A673 (cell line): ENCODE measurements around the gene KCNH8. TPM values are rescaled to one million over a fixed set of nuclear protein-coding genes. Genes with fewer than 3 reads are reported as not detected.

Experiments
- BruUV-seq: library from RNA; stranded (reverse); fragments of 400-500 nt; replicated peaks from 2 replicates; lab custom pipeline; 2021; lab: Mats Ljungman, UMichigan
- CTCF ChIA-PET: fragments of 300-600 bp; sonication (Branson Sonifier 250); formaldehyde crosslinking; loops from one replicate; lab custom pipeline; 2022; ENCODE audit warnings: antibody characterized with exemption; lab: Charles Lee
- POLR2A ChIA-PET: fragments of 300-600 bp; sonication (Branson Sonifier 250); formaldehyde crosslinking; loops from one replicate; lab custom pipeline; 2022; ENCODE audit warnings: antibody characterized with exemption; ENCODE audit not compliant: low non-redundant PET; lab: Charles Lee
- DNase-seq: peaks from one replicate; pipeline ENCODE4 v3.0.0-alpha.2; 2015; ENCODE audit warnings: low spot score
- H3K27ac ChIP-seq: fragments of 200-600 bp; sonication (generic); 2 replicates; pipeline ENCODE4 v1.5.1; 2016; ENCODE audit warnings: mixed run types, low read depth, mild to moderate bottlenecking, mixed read lengths, antibody characterized with exemption, low read length; ENCODE audit not compliant: poor library complexity, severe bottlenecking
- H3K27me3 ChIP-seq: fragments of 200-600 bp; sonication (generic); replicated peaks from 2 replicates; pipeline ENCODE4 v1.6.1; 2017; ENCODE audit warnings: mixed run types, low read depth, mild to moderate bottlenecking, mixed read lengths, antibody characterized with exemption, low read length; ENCODE audit not compliant: insufficient read depth, poor library complexity
- H3K36me3 ChIP-seq: fragments of 200-600 bp; sonication (generic); 2 replicates; pipeline ENCODE4 v1.6.1; 2016; ENCODE audit warnings: mixed run types, mild to moderate bottlenecking, mixed read lengths, antibody characterized with exemption, low read length; ENCODE audit not compliant: insufficient read depth, poor library complexity, severe bottlenecking
- H3K4me1 ChIP-seq: fragments of 200-600 bp; sonication (generic); 2 replicates; pipeline ENCODE4 v1.6.1; 2017; ENCODE audit warnings: mixed run types, mild to moderate bottlenecking, mixed read lengths, antibody characterized with exemption, low read length; ENCODE audit not compliant: insufficient read depth, poor library complexity, severe bottlenecking
- H3K4me3 ChIP-seq: fragments of 200-600 bp; sonication (generic); 2 replicates; pipeline ENCODE4 v1.5.1; 2016; ENCODE audit warnings: low read depth, mixed run types, mild to moderate bottlenecking, mixed read lengths, low read length; ENCODE audit not compliant: poor library complexity, severe bottlenecking
- H3K9me3 ChIP-seq: fragments of 200-600 bp; sonication (generic); 2 replicates; pipeline ENCODE4 v1.6.1; 2016; ENCODE audit warnings: mixed run types, low read depth, mild to moderate bottlenecking, mixed read lengths, antibody characterized with exemption, low read length; ENCODE audit not compliant: poor library complexity, severe bottlenecking
- CTCF ChIP-seq: fragments of 300-800, 200-600 bp; sonication (generic); conservative IDR thresholded peaks from 2 replicates; pipeline ENCODE4 v1.5.1; 2017; ENCODE audit warnings: low read depth, mild to moderate bottlenecking, antibody characterized with exemption, low read length, moderate library complexity, mixed read lengths
- EZH2 ChIP-seq: fragments of 200-600 bp; sonication (generic); IDR thresholded peaks from 2 replicates; pipeline ENCODE4 v1.6.1; 2017; ENCODE audit warnings: borderline replicate concordance, low read depth, mild to moderate bottlenecking, mixed read lengths, antibody characterized with exemption, low read length; ENCODE audit not compliant: poor library complexity, severe bottlenecking
- intact Hi-C: fragments of 100-400 bp; cut with micrococcal nuclease; formaldehyde crosslinking; loops from one replicate; pipeline ENCODE4 v1.10.0; 2022; ENCODE audit not compliant: unreplicated experiment
- total RNA-seq: library from RNA; stranded (reverse); gene quantifications from 2 replicates; pipeline ENCODE4 v1.2.3, GENCODE V29; 2021

The KCNH8 gene
- total RNA-seq, 1 experiment from 2014 or later: not detected

DNA sequence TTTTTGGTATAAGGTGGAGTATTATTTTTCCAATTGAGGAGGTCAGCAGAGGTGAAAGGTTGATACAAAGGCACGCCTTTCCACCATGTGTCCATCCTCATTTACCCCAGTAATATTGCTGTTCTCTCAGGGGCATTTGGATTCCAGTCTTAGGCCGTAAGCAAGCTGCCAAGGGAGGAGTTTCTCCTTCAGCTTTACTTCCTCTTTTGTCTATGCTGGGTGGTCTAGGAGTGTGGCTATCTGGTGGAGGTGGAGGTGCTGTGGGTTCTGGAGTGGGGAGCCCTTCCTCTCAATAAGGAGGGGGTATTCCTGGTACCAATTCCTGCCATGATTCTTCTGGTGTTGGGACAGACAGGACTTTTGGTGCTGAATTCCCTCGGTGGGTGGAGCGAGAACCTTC lies 340.6 kb downstream of the KCNH8 start:
- CTCF ChIA-PET: no interaction called here
- Histone ChIP-seq H3K9me3 (no peaks in the 10 kb centered on the region), H3K4me1 (no peaks in the 10 kb centered on the region), H3K27ac (no peak overlapping the region), H3K27me3 (no peaks in the 10 kb centered on the region), H3K36me3 (no peaks in the 10 kb centered on the region), H3K4me3 (no peak overlapping the region)
- no peak for TF ChIP-seq EZH2
- no peak for TF ChIP-seq CTCF
- POLR2A ChIA-PET: no interaction called here
- no TSS peak for BruUV-seq
- intact Hi-C loops: no loop called here
- no peak for DNase-seq

DNA sequence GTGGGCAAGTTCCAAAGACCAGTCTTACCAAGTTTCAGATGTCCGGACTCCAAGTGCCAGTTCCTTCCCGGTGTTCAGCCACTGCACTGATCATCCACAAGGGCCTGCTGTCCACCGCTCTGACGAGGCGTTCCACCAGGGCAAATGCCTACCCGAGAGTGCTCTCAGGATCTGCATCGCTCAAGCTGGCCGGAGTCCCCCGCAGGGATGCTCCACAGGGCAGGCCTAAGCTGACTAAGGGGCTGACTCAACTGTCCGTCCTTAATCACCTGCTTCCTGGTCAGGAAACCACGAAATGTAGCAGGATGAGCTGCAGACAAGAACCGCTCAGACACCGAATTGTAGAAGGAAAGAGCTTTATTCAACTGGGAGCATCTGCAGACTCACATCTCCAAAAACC lies 341.6 kb downstream of the KCNH8 start:
- no peaks in the 10 kb centered on the region for H3K9me3 ChIP-seq
- no TSS peak for BruUV-seq
- CTCF ChIA-PET: no interaction called here
- H3K27me3 ChIP-seq: no peaks in the 10 kb centered on the region
- H3K4me1 ChIP-seq: no peaks in the 10 kb centered on the region
- H3K4me3 ChIP-seq: no peak overlapping the region
- no peak overlapping the region for H3K27ac ChIP-seq
- TF ChIP-seq EZH2 (no peak), CTCF (no peak)
- DNase-seq: no peak
- POLR2A ChIA-PET: no interaction called here
- no peaks in the 10 kb centered on the region for H3K36me3 ChIP-seq
- intact Hi-C loops: no loop called here

- CTCF ChIA-PET: no interaction called here
- TF ChIP-seq EZH2 (no peak), CTCF (no peak)
- Histone ChIP-seq H3K36me3 (no peaks in the 10 kb centered on the region), H3K27me3 (no peaks in the 10 kb centered on the region), H3K4me1 (no peaks in the 10 kb centered on the region), H3K27ac (no peak overlapping the region), H3K4me3 (no peak overlapping the region), H3K9me3 (no peaks in the 10 kb centered on the region)
- no TSS peak for BruUV-seq
- intact Hi-C loops: no loop called here
- DNase-seq: no peak
- POLR2A ChIA-PET: no interaction called here
Measured at GRCh38 chr3:19506171-19506570, 357.9 kb downstream of the KCNH8 start.
